Embryonic facial prominence (tissue), 1 donor: ENCODE measurements around the gene SPSB4.

ENCODE experiments used
- DNase-seq: peaks from one replicate; pipeline ENCODE4 v3.0.0-alpha.2; 2016; ENCODE audit errors: extremely low spot score

The SPSB4 gene

GRCh38 chr3:141076036-141076773 is 25.1 kb downstream of the SPSB4 start:
- DNase-seq: no peak

GRCh38 chr3:141076797-141077571 is 25.8 kb downstream of the SPSB4 start:
- DNase-seq: no peak

- no peak for DNase-seq
Measured at GRCh38 chr3:141077631-141078030, 26.5 kb downstream of the SPSB4 start.

- no peak for DNase-seq
Measured at GRCh38 chr3:141078200-141078599, 27.1 kb downstream of the SPSB4 start.

GRCh38 chr3:141080431-141080830 is 29.3 kb downstream of the SPSB4 start:
- DNase-seq: no peak

- no peak for DNase-seq
Measured at GRCh38 chr3:141081141-141081795, 30.1 kb downstream of the SPSB4 start.

GRCh38 chr3:141082064-141082463 is 30.9 kb downstream of the SPSB4 start:
- DNase-seq: no peak

- no peak for DNase-seq
Measured at GRCh38 chr3:141083226-141083625, 32.1 kb downstream of the SPSB4 start.

- no peak for DNase-seq
Measured at GRCh38 chr3:141083836-141084649, 32.9 kb downstream of the SPSB4 start.

GRCh38 chr3:141085343-141086070 is 34.4 kb downstream of the SPSB4 start:
- DNase-seq: no peak

- no peak for DNase-seq
Measured at GRCh38 chr3:141086188-141086587, 35.0 kb downstream of the SPSB4 start.

GRCh38 chr3:141087076-141087777 is 36.1 kb downstream of the SPSB4 start:
- DNase-seq: no peak

- no peak for DNase-seq
Measured at GRCh38 chr3:141087778-141088130, 36.6 kb downstream of the SPSB4 start.

- DNase-seq: no peak
Measured at GRCh38 chr3:141089339-141090152, 38.4 kb downstream of the SPSB4 start.

GRCh38 chr3:141091426-141091825 is 40.3 kb downstream of the SPSB4 start:
- no peak for DNase-seq

GRCh38 chr3:141092663-141093062 is 41.5 kb downstream of the SPSB4 start:
- DNase-seq: no peak

- DNase-seq: no peak
Measured at GRCh38 chr3:141093397-141093796, 42.2 kb downstream of the SPSB4 start.

- DNase-seq: no peak
Measured at GRCh38 chr3:141093971-141094684, 43.0 kb downstream of the SPSB4 start.
